Mesenchymal stem cell (in vitro differentiated cells and primary cell): ENCODE data around the gene PLCB1.

ENCODE experiments used
- DNase-seq: peaks from one replicate; pipeline ENCODE4 v3.0.0-alpha.2; 2013
- H2AFZ ChIP-seq: one replicate; pipeline ENCODE4 v1.6.1; 2013; ENCODE audit warnings: low read depth, mild to moderate bottlenecking, control low read depth, inconsistent platforms, low read length, moderate library complexity
- H2AK5ac ChIP-seq: 2 replicates; pipeline ENCODE4 v1.6.1; 2013; ENCODE audit warnings: low read length, moderate library complexity, mild to moderate bottlenecking, inconsistent platforms; ENCODE audit not compliant: severe bottlenecking
- H2BK120ac ChIP-seq: one replicate; pipeline ENCODE4 v1.6.1; 2013; ENCODE audit warnings: low read depth, mild to moderate bottlenecking, inconsistent platforms, low read length, moderate library complexity
- H2BK12ac ChIP-seq, 2 experiments: one replicate each; pipeline ENCODE4 v1.6.1; 2013; ENCODE audit warnings: inconsistent platforms in 2 of 2, low read length in 2 of 2, mild to moderate bottlenecking in 2 of 2, moderate library complexity in 2 of 2, control low read depth in 1 of 2
- H2BK15ac ChIP-seq: one replicate; pipeline ENCODE4 v1.6.1; 2013; ENCODE audit warnings: mild to moderate bottlenecking, low read depth, inconsistent platforms; ENCODE audit not compliant: poor library complexity, severe bottlenecking
- H2BK5ac ChIP-seq: 2 replicates; pipeline ENCODE4 v1.6.1; 2013; ENCODE audit warnings: low read depth, mild to moderate bottlenecking, low read length, control low read depth, inconsistent platforms; ENCODE audit not compliant: poor library complexity, severe bottlenecking
- H3K14ac ChIP-seq, 2 experiments: one replicate each; pipeline ENCODE4 v1.6.1; 2013; ENCODE audit warnings: inconsistent platforms in 2 of 2, low read length in 2 of 2, control low read depth in 1 of 2, mild to moderate bottlenecking in 1 of 2, moderate library complexity in 1 of 2
- H3K18ac ChIP-seq, 2 experiments: one replicate each; pipeline ENCODE4 v1.6.1; 2013; ENCODE audit warnings: inconsistent platforms in 2 of 2, low read length in 2 of 2, control low read depth in 1 of 2, low read depth in 1 of 2, mild to moderate bottlenecking in 1 of 2
- H3K23ac ChIP-seq, 2 experiments: one replicate each; pipeline ENCODE4 v1.6.1; 2013; ENCODE audit warnings: inconsistent platforms in 2 of 2, low read length in 2 of 2, mild to moderate bottlenecking in 2 of 2, moderate library complexity in 2 of 2, control low read depth in 1 of 2
- H3K27ac ChIP-seq: 2 replicates; pipeline ENCODE4 v1.5.1; 2013; ENCODE audit warnings: mild to moderate bottlenecking, moderate library complexity, low read length, control low read depth, inconsistent platforms; ENCODE audit not compliant: poor library complexity, severe bottlenecking
- H3K27me3 ChIP-seq, 2 experiments: 2 replicates each; pipeline versions ENCODE4 v1.6.1 to v1.7.0; 2013; ENCODE audit warnings: low read length in 2 of 2, mild to moderate bottlenecking in 2 of 2, moderate library complexity in 2 of 2, control low read depth in 1 of 2, inconsistent platforms in 1 of 2; ENCODE audit not compliant: control insufficient read depth in 1 of 2, insufficient read depth in 1 of 2
- H3K36me3 ChIP-seq, 2 experiments: 2 replicates each; pipeline versions ENCODE4 v1.6.1 to v1.7.0; 2013; ENCODE audit warnings: low read length in 2 of 2, control low read depth in 1 of 2, inconsistent platforms in 1 of 2, low read depth in 1 of 2, mild to moderate bottlenecking in 1 of 2; ENCODE audit not compliant: insufficient read depth in 2 of 2, control insufficient read depth in 1 of 2
- H3K4ac ChIP-seq, 2 experiments: one replicate each; pipeline ENCODE4 v1.6.1; 2013; ENCODE audit warnings: inconsistent platforms in 2 of 2, low read length in 2 of 2, mild to moderate bottlenecking in 2 of 2, moderate library complexity in 2 of 2, control low read depth in 1 of 2, low read depth in 1 of 2
- H3K4me1 ChIP-seq: 2 replicates; pipeline ENCODE4 v1.6.1; 2013; ENCODE audit warnings: low read depth, low read length, control low read depth; ENCODE audit not compliant: control insufficient read depth, insufficient read depth
- H3K4me2 ChIP-seq: 2 replicates; pipeline ENCODE4 v1.6.1; 2013; ENCODE audit warnings: low read length, mild to moderate bottlenecking, inconsistent platforms; ENCODE audit not compliant: poor library complexity, severe bottlenecking
- H3K4me3 ChIP-seq, 2 experiments: 2 replicates each; pipeline versions ENCODE4 v1.5.1 to v1.7.0; 2013; ENCODE audit warnings: low read length in 2 of 2, mild to moderate bottlenecking in 2 of 2, control low read depth in 1 of 2, low read depth in 1 of 2; ENCODE audit not compliant: insufficient read depth in 1 of 2
- H3K79me1 ChIP-seq: replicated peaks from 2 replicates; pipeline ENCODE4 v1.6.1; 2013; ENCODE audit warnings: mild to moderate bottlenecking, control low read depth, low read length, inconsistent platforms; ENCODE audit not compliant: poor library complexity, severe bottlenecking
- H3K9ac ChIP-seq: 2 replicates; pipeline ENCODE4 v1.7.0; 2013; ENCODE audit warnings: mild to moderate bottlenecking, low read length, moderate library complexity
- H3K9me3 ChIP-seq: 2 replicates; pipeline ENCODE4 v1.7.0; 2013; ENCODE audit warnings: mild to moderate bottlenecking, low read length; ENCODE audit not compliant: control insufficient read depth
- H4K8ac ChIP-seq: one replicate; pipeline ENCODE4 v1.6.1; 2013; ENCODE audit warnings: inconsistent platforms, mild to moderate bottlenecking, low read length, moderate library complexity
- H4K91ac ChIP-seq: one replicate; pipeline ENCODE4 v1.6.1; 2013; ENCODE audit warnings: mild to moderate bottlenecking, low read length, inconsistent platforms
- WGBS: methylation state at CpG from one replicate; pipeline ENCODE4 v1.1.7; 2013; ENCODE audit warnings: mixed read lengths; 5-methylcytosine and 5-hydroxymethylcytosine counted together

The PLCB1 gene

DNA sequence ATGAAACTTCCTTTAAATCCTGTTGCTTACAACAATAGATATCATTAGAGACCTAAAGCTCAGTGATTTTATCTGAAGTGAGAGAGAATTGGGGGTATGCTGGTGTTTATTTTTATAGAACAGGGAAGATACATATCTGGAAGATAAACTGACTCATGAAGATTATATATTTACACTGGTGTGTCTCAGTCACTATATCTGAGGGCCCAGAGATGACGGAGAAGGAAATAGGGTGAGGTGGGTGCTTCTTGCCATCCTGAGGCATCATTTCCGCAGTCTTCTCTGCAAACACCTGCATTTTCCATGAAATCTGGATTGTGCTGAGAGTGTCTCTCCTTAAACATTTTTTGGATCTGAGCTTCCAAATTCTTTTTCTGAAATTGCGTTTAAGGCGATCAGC, 5.9 kb upstream of the PLCB1 start:
- H3K18ac ChIP-seq, result no peak overlapping the region

DNA sequence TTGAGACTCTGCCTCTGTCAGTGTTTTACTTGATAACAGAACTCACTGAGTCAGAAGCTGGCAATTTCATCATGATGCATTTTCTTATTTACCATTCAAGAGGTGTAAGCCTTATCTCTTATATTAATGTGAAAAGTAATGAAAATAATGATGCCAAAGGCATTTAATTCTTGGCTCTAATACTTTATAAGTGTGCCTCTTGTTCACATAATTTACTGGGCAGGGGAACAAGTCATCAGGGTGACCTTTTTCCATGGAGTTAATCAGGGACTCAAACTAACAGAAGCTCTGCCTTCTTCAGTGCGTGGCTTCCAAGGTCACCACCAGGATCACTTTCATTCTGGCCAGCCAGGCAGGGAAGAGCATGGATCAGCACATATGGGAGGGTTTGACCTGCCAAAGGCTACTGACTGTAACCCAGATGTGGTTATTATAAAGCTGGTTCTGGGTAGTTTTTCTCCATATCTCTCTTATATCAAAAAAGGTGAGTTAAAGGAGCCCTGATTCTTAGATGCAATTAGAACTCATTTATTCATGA, 5.2 kb upstream of the PLCB1 start:
- Histone ChIP-seq H2BK15ac (no peak overlapping the region), H4K8ac (no peak overlapping the region), H3K23ac (no peak overlapping the region), H2BK120ac (no peak overlapping the region), H3K4me3 (no peak overlapping the region), H3K4me1 (no peaks in the 10 kb centered on the region), H3K4me2 (no peak overlapping the region), H3K4ac (no peak overlapping the region), H3K9me3 (no peaks in the 10 kb centered on the region), H4K91ac (no peak overlapping the region), H2AK5ac (no peak overlapping the region), H3K14ac (no peak overlapping the region), H2BK12ac (no peak overlapping the region), H3K18ac (no peak overlapping the region), H2AFZ (no peak overlapping the region), H3K36me3 (no peaks in the 10 kb centered on the region), H3K27me3 (peaks cover 3 to 9% of the 10 kb centered on the region in 2 experiments), H3K27ac (no peak overlapping the region), H3K9ac (no peak overlapping the region), H3K79me1 (no peaks in the 10 kb centered on the region), H2BK5ac (no peak overlapping the region)
- DNase-seq, result no peak
- WGBS, result 81% methylated on average over 1 of the region's 1 CpG

More for the DNA sequence above, 5.9 kb upstream of the PLCB1 start:
- no peak overlapping the region for H3K9ac ChIP-seq
- no peak overlapping the region for H4K91ac ChIP-seq
- H2BK120ac ChIP-seq, result no peak overlapping the region
- H3K4me3 ChIP-seq, result no peak overlapping the region
- H3K4me1 ChIP-seq, result no peaks in the 10 kb centered on the region
- no peak overlapping the region for H4K8ac ChIP-seq
- 93% methylated on average over 2 of the region's 4 CpGs for WGBS
- H3K36me3 ChIP-seq, result no peaks in the 10 kb centered on the region
- no peak overlapping the region for H2BK15ac ChIP-seq
- H3K4ac ChIP-seq, result no peak overlapping the region
- H3K79me1 ChIP-seq, result no peaks in the 10 kb centered on the region
- H2AFZ ChIP-seq, result no peak overlapping the region
- H2BK5ac ChIP-seq, result no peak overlapping the region
- H2BK12ac ChIP-seq, result no peak overlapping the region
- H3K23ac ChIP-seq, result no peak overlapping the region
- peaks cover 3 to 9% of the 10 kb centered on the region in 2 experiments for H3K27me3 ChIP-seq
- no peak overlapping the region for H3K4me2 ChIP-seq
- no peak overlapping the region for H3K27ac ChIP-seq
- H2AK5ac ChIP-seq, result no peak overlapping the region
- no peak for DNase-seq
- H3K14ac ChIP-seq, result no peak overlapping the region
- no peaks in the 10 kb centered on the region for H3K9me3 ChIP-seq

DNA sequence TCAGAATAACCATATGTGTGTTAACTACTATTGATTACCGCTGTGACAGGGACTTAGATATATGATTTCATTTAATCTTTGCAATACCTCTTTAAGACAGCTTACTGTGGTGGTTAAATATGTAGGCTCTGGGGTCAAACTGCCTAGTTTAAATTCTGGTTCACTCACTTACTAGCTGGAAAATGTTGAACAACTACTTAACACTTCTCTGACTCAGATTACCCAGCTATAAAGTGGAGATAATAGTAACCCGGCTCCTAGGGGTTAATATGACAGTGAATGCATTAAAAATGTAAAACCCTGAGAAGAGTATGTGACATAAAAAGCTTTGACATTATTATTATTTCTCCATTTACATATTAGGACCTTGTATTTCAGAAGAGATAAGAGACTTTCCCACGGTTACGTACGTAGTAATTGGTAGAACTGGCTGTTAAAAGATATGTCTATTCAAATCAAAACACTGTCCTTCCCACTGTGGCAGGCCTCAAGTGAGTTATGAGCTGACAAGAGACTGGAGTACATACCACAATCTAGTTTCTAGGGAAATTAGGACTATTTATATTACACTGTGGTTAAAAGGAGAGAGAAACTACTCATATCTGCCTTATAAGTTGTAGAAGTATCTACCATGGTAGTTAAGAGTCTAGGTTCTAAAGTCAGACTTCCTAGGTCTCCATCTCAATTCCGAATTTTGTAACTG, 4.4 kb upstream of the PLCB1 start:
- Histone ChIP-seq H3K9ac (no peak overlapping the region), H3K9me3 (no peaks in the 10 kb centered on the region), H3K4me1 (peaks cover 3% of the 10 kb centered on the region), H3K14ac (no peak overlapping the region), H2BK120ac (no peak overlapping the region), H4K8ac (no peak overlapping the region), H2BK12ac (no peak overlapping the region), H3K4me3 (no peak overlapping the region), H2BK5ac (no peak overlapping the region), H3K23ac (no peak overlapping the region), H4K91ac (no peak overlapping the region), H2AK5ac (no peak overlapping the region), H2AFZ (no peak overlapping the region), H3K27me3 (peaks cover 3 to 10% of the 10 kb centered on the region in 2 experiments), H2BK15ac (no peak overlapping the region), H3K36me3 (no peaks in the 10 kb centered on the region), H3K4me2 (no peak overlapping the region), H3K18ac (no peak overlapping the region), H3K27ac (no peak overlapping the region), H3K4ac (no peak overlapping the region), H3K79me1 (no peaks in the 10 kb centered on the region)
- DNase-seq, result peak; percentile 64
- WGBS, result no CpG with 5 or more reads among the region's 6 CpGs

DNA sequence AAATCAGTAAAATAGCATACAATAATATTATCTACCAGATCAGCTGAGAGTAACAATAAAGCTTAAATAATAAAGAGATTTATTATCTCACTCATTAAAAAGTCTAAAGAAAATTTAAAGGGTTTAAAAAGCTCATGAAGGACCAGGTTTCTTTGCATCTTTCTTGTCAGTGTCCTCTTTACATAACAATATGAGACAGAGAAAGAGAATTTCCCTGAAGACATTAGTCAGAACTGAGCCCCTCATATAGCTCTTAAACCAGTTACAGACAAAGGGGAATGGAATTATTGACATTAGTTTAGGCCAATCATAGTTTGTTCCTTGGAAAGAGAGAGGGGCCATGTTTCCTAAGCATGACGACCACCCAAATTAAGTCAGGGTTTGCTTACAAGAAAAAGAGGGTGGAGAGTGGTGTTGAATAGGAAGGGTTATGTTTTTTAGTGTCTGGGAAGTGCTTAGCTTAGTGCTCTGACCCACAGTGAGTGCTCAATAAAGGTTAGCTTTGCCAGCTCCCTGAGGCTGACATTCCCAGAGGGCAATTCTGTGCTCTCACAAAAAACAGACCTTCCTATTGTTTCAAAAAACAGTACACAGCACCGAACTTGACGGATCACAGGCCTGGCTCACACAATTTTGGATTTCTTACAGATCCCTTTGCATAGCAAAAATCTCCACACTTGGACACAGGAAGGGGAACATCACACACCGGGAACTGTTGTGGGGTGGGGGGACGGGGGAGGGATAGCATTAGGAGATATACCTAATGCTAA, 3.6 kb upstream of the PLCB1 start:
- DNase-seq, result no peak
- Histone ChIP-seq H3K36me3 (no peaks in the 10 kb centered on the region), H3K27me3 (peaks cover 3 to 18% of the 10 kb centered on the region in 2 experiments), H3K23ac (no peak overlapping the region), H2BK12ac (no peak overlapping the region), H2BK5ac (no peak overlapping the region), H3K18ac (no peak overlapping the region), H2BK120ac (no peak overlapping the region), H4K91ac (no peak overlapping the region), H3K79me1 (no peaks in the 10 kb centered on the region), H2AK5ac (no peak overlapping the region), H3K9me3 (no peaks in the 10 kb centered on the region), H3K9ac (no peak overlapping the region), H3K4me1 (peaks cover 10% of the 10 kb centered on the region), H3K27ac (no peak overlapping the region), H3K14ac (no peak overlapping the region), H2AFZ (no peak overlapping the region), H3K4me3 (no peak overlapping the region), H4K8ac (no peak overlapping the region), H2BK15ac (no peak overlapping the region), H3K4ac (no peak overlapping the region), H3K4me2 (no peak overlapping the region)
- WGBS, result 63% methylated on average over 5 of the region's 5 CpGs
